ENCODE results near the gene EPHA2. TPM values are rescaled to one million over a fixed set of nuclear protein-coding genes. Genes with fewer than 3 reads are reported as not detected.

EPHA2 gene
- 28.3 and 31.9 TPM in 2 replicates for total RNA-seq
- long read RNA-seq, partial matches to known transcripts = 7 of 11 reads
- long read RNA-seq, other reads (novel, unspliced or antisense) = 4 of 11 reads

DNA sequence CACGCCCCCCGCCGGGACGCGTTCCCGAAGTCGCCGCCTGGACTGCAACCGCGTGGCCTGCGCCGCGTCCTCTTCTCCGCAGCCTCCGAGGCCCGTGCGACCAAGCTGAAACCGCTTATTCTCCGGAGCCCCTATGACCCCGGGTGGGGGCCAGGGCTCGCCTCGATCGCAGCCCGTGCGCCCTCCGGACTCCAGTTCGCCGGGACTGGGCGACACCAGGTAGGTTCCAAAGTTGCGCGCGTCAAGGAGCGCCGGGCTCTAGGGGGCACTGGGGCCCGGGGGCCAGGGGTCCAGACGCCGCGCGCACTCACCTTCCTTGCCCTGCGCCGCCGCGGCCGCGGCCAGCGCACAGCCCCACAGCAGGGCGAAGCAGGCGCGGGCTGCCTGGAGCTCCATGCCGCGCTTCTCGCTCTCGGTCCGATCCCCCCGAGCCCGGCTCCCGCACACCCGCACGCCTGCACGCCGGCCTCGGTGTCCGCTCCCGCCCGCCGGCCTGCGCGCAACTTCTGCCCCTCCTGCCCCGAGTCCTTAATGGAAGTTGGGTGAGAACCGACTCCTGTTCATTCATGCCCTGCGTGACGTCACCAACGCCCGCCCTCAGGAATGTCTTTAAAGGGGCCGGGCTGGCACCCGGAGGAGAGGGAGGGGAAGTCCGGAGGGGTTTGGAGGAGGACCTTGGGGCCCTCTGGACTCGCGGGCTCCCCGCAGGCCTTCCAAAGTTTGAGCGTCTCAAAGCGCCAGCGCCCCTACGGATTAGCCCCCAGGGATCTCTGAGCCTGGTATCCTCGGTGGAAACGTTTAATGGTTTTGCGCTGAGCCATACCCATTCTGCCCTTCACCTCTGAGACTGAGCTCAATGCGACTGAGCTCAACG, at the start of gene EPHA2:
TSS of gene EPHA2 (minus strand) at position 533 of the 874 bp plus-strand sequence. CDS start at position 396, 137 bp downstream.
- TF ChIP-seq, protein P1, sequence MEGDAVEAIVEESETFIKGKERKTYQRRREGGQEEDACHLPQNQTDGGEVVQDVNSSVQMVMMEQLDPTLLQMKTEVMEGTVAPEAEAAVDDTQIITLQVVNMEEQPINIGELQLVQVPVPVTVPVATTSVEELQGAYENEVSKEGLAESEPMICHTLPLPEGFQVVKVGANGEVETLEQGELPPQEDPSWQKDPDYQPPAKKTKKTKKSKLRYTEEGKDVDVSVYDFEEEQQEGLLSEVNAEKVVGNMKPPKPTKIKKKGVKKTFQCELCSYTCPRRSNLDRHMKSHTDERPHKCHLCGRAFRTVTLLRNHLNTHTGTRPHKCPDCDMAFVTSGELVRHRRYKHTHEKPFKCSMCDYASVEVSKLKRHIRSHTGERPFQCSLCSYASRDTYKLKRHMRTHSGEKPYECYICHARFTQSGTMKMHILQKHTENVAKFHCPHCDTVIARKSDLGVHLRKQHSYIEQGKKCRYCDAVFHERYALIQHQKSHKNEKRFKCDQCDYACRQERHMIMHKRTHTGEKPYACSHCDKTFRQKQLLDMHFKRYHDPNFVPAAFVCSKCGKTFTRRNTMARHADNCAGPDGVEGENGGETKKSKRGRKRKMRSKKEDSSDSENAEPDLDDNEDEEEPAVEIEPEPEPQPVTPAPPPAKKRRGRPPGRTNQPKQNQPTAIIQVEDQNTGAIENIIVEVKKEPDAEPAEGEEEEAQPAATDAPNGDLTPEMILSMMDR (IDR thresholded peaks at IDR 0.05; ENCODE audit: unreplicated experiment) = no peak
- Mint-ChIP-seq H3K4me3 (ENCODE audit: low read depth) (peak within 1 kb of the TSS; percentile 84), H3K36me3 (ENCODE audit: insufficient read depth) (peaks cover 2% of the 10 kb centered on the region), H3K27me3 (peaks cover 16% of the 10 kb centered on the region), H3K9me3 (ENCODE audit: low read depth) (no peaks in the 10 kb centered on the region), H3K4me1 (ENCODE audit: low read depth) (peaks cover 22% of the 10 kb centered on the region), H3K27ac (peak within 1 kb of the TSS; percentile 99)
- peak; percentile 91 for DNase-seq (ENCODE audit: low spot score, unreplicated experiment)

DNA sequence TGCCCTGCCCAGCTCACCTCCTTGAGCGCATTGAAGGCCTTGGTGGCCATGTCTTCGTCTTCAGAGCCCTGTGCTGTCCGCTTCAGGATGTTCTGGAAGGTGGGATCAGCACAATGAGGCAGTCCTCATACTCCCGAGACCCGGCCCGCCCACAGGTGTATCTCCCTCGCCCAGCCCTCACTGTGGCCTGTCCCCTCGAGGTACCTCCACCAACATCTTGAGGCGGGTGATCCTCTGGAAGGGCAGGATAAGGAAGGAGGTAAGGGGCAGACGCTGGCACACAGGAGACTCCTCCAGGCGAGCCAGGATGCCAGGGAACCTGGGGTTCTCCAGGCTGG, 49.4 kb upstream of the EPHA2 start:
- TF ChIP-seq, protein P1 (IDR thresholded peaks at IDR 0.05; ENCODE audit: unreplicated experiment) = no peak
- H3K4me1 Mint-ChIP-seq (ENCODE audit: low read depth) = peaks cover 9% of the 10 kb centered on the region
- no peak overlapping the region for H3K4me3 Mint-ChIP-seq (ENCODE audit: low read depth)
- no peaks in the 10 kb centered on the region for H3K27me3 Mint-ChIP-seq
- H3K36me3 Mint-ChIP-seq (ENCODE audit: insufficient read depth) = peaks cover 23% of the 10 kb centered on the region
- H3K9me3 Mint-ChIP-seq (ENCODE audit: low read depth) = no peaks in the 10 kb centered on the region
- no peak overlapping the region for H3K27ac Mint-ChIP-seq
- DNase-seq (ENCODE audit: low spot score, unreplicated experiment) = no peak

DNA sequence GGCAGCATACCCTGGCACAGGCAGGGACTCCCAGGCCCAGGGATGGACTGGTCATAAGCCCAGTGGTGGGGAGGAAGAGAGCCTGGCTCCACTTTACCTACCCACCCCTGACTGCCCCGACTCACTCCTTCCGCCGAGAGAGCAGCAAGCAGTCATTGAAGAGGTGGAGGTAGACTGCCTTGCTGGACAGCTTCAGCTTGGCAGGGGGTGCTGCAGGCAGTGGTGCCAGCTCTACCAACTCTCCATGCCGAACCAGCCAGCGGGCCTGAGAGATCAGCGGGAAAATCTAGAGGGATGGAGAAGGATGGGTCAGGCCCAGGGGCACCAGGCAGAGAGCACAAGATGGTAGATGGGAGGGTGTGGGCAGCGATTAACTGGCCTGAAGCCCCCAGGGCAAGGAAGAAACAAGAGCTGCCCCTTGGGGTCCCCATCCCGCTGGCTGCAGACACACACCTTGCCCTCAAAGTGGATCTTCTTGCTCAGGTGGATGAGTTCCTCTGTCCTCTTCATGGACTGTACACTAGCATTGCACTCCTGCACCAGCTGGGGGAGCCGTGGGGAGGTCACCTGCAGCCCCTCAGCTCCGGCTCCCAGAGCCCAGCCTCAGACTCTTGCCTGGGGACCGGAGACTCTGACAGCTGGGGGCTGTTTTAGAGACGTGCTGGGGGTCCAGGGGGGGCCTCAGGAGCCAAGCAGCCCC, 48.9 kb upstream of the EPHA2 start:
- DNase-seq (ENCODE audit: low spot score, unreplicated experiment) = no peak
- H3K36me3 Mint-ChIP-seq (ENCODE audit: insufficient read depth) = peaks cover 24% of the 10 kb centered on the region
- no peak overlapping the region for H3K4me3 Mint-ChIP-seq (ENCODE audit: low read depth)
- H3K4me1 Mint-ChIP-seq (ENCODE audit: low read depth) = peaks cover 8% of the 10 kb centered on the region
- no peaks in the 10 kb centered on the region for H3K27me3 Mint-ChIP-seq
- TF ChIP-seq, protein P1 (IDR thresholded peaks at IDR 0.05; ENCODE audit: unreplicated experiment) = peak; percentile 44
- H3K27ac Mint-ChIP-seq = no peak overlapping the region
- H3K9me3 Mint-ChIP-seq (ENCODE audit: low read depth) = no peaks in the 10 kb centered on the region

DNA sequence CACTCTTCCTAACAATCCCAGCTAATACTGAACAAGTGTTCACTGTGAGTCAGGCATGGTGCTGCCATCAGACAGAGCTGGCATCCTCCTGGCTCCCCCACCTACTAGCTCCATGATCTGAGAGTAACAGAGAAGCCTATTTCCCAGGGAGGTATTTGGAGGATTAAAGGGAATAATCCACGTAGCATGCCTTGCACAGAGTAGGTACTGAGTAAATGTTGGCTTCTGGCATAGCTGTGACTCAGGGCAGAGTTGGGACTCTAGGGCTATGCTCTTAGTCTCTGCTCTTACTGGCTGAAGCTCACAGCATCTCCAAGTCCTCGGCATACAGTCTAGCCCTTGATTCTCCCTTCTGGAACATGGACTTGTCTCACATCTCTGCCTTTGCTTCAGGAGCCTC, 48.3 kb upstream of the EPHA2 start:
- Mint-ChIP-seq H3K9me3 (ENCODE audit: low read depth) (no peaks in the 10 kb centered on the region), H3K27me3 (no peaks in the 10 kb centered on the region), H3K4me3 (ENCODE audit: low read depth) (no peak overlapping the region), H3K36me3 (ENCODE audit: insufficient read depth) (peaks cover 22% of the 10 kb centered on the region), H3K27ac (no peak overlapping the region), H3K4me1 (ENCODE audit: low read depth) (peaks cover 3% of the 10 kb centered on the region)
- DNase-seq (ENCODE audit: low spot score, unreplicated experiment) = no peak
- TF ChIP-seq, protein P1 (IDR thresholded peaks at IDR 0.05; ENCODE audit: unreplicated experiment) = no peak

DNA sequence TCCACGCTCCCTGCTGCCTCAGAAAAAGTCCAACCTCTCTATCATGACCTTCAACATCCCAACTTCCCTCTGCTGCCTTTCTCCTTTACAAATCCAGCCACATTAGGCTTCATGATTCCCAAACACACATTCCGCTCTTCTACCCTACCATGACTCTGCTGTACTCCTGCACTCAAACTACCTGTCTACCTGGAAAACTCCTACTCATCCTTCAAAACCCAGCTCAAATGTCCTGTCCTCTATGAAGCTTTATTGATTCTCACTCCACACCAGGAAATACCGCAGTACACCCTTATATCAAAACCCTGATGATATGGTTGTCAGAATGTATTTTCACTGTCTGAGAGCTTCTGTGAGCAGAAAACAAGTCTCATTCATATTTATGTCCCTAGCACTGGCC, 47.7 kb upstream of the EPHA2 start:
- Mint-ChIP-seq H3K9me3 (ENCODE audit: low read depth) (no peaks in the 10 kb centered on the region), H3K4me1 (ENCODE audit: low read depth) (peaks cover 3% of the 10 kb centered on the region), H3K27ac (no peak overlapping the region), H3K36me3 (ENCODE audit: insufficient read depth) (peaks cover 25% of the 10 kb centered on the region), H3K27me3 (no peaks in the 10 kb centered on the region), H3K4me3 (ENCODE audit: low read depth) (no peak overlapping the region)
- TF ChIP-seq, protein P1 (IDR thresholded peaks at IDR 0.05; ENCODE audit: unreplicated experiment) = no peak
- no peak for DNase-seq (ENCODE audit: low spot score, unreplicated experiment)

All from progenitor cell of endocrine pancreas (in vitro differentiated cells).